GM12892 (cell line): ENCODE data around the gene DOCK1.

Source experiments
- POLR2A ChIP-seq: IDR thresholded peaks from 2 replicates; pipeline ENCODE4 v1.6.1; 2011; ENCODE audit warnings: low read depth, low read length, control low read depth
- POLR2AphosphoS5 ChIP-seq: IDR thresholded peaks from 2 replicates; pipeline ENCODE4 v1.6.1; 2011; ENCODE audit warnings: low read depth, low read length, control low read depth
- TAF1 ChIP-seq: IDR thresholded peaks from 2 replicates; pipeline ENCODE4 v1.6.1; 2011; ENCODE audit warnings: low read depth, mild to moderate bottlenecking, control low read depth, low read length, borderline replicate concordance

- TF ChIP-seq POLR2A (no peak), TAF1 (no peak), POLR2AphosphoS5 (no peak)
Observed at GRCh38 chr10:127089446-127089845, 184.2 kb downstream of the DOCK1 start.
